ENCODE measurements around the gene GPATCH1. TPM values are rescaled to one million over a fixed set of nuclear protein-coding genes. Genes with fewer than 3 reads are reported as not detected.
A peak's percentile ranks its signal among the peaks of the same experiment; 100 is the strongest.

GPATCH1 gene
- total and polyA plus RNA-seq, 2 of the 8 experiments (the other 6 are each of a cell fraction or from before 2014, with no cell fraction given), result 4.3 to 8.2 TPM

DNA sequence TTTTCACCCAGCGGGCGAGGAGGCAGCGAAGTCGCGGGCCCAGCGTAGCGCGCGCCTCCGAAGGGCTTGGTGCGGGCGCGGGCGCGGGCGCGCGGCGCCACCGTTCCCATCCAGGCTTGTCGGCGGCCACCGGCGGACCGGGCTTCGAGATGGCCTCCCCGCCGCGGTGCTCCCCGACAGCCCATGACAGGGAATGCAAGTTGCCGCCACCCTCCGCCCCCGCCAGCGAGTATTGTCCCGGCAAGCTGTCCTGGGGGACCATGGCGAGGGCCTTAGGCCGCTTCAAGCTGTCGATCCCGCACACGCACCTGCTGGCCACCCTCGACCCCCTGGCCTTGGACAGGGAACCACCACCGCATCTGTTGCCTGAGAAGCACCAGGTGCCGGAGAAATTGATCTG is 51.0 kb downstream of the GPATCH1 start, which contains the start of gene WDR88:
TSS of gene WDR88 (plus strand) at position 94 of the 400 bp plus-strand sequence. CDS start at position 150, 56 bp downstream.
- Histone ChIP-seq H3K56ac (replicated peaks; ENCODE audit: insufficient read length, low read depth, low read length) (no peak within 1 kb of the TSS), H4K5ac (ENCODE audit: insufficient read length, low read depth, low read length) (no peak within 1 kb of the TSS), H3K9ac (replicated peaks in 1 of 4; ENCODE audit: extremely low read depth in 1 of 4, low read depth in 3 of 4, low read length in 3 of 4) (no peak within 1 kb of the TSS), H3K79me2 (ENCODE audit: control insufficient read depth in 1 of 2, insufficient read depth in 2 of 2, low read length in 2 of 2) (no peaks in the 10 kb centered on the region), H3K79me1 (ENCODE audit: low read depth, low read length) (no peaks in the 10 kb centered on the region), H4K8ac (ENCODE audit: extremely low read depth, insufficient read depth, low read length) (0 out of 2 replicates have a peak within 1 kb of the TSS, but pooled peaks have one; percentile 45), H4K20me1 (replicated peaks in 1 of 2; ENCODE audit: control insufficient read depth in 1 of 2, insufficient read depth in 2 of 2, low read length in 2 of 2) (no peaks in the 10 kb centered on the region), H3K9me3 (ENCODE audit: insufficient read depth in 2 of 2, low read depth in 1 of 2, low read length in 1 of 2) (no peaks in the 10 kb centered on the region), H2BK12ac (ENCODE audit: low read depth, low read length) (no peak within 1 kb of the TSS), H3K27me3 (replicated peaks in 1 of 4; ENCODE audit: control insufficient read depth in 3 of 4, extremely low read depth in 1 of 4, insufficient read depth in 3 of 4, low read length in 3 of 4) (no peaks in the 10 kb centered on the region), H3K14ac (ENCODE audit: insufficient read length) (no peak within 1 kb of the TSS), H4K91ac (replicated peaks; ENCODE audit: insufficient read length, low read length) (no peak within 1 kb of the TSS), H2BK15ac (ENCODE audit: low read length) (no peak within 1 kb of the TSS), H3K27ac (ENCODE audit: low read depth, low read length) (no peak within 1 kb of the TSS), H3K4me3 (ENCODE audit: extremely low read depth in 1 of 4, insufficient read depth in 2 of 4, low read depth in 3 of 4, low read length in 4 of 4) (no peak within 1 kb of the TSS), H3K4ac (replicated peaks; ENCODE audit: insufficient read length, low read depth, low read length) (no peak within 1 kb of the TSS), H3K36me3 (ENCODE audit: control insufficient read depth in 2 of 4, insufficient read depth in 4 of 4, low read length in 3 of 4) (peaks cover 0 to 5% (median 0%) of the 10 kb centered on the region in 4 experiments; a peak in 2 of 8 replicates), H3K4me2 (ENCODE audit: insufficient read depth in 1 of 2, low read depth in 2 of 2, low read length in 2 of 2) (no peak within 1 kb of the TSS), H2AK5ac (ENCODE audit: low read depth, low read length) (no peak within 1 kb of the TSS), H2BK5ac (ENCODE audit: low read depth, low read length) (no peak within 1 kb of the TSS), H2AFZ (ENCODE audit: low read length) (no peak within 1 kb of the TSS), H3K23me2 (ENCODE audit: low read depth, low read length) (no peaks in the 10 kb centered on the region), H3K23ac (ENCODE audit: insufficient read length) (no peak within 1 kb of the TSS), H2BK20ac (ENCODE audit: low read length) (no peak within 1 kb of the TSS), H3K18ac (ENCODE audit: extremely low read depth, low read length) (no peak within 1 kb of the TSS), H3K4me1 (replicated peaks in 1 of 4; ENCODE audit: control insufficient read depth in 3 of 4, insufficient read depth in 4 of 4, low read length in 3 of 4) (peaks cover 0 to 3% (median 0%) of the 10 kb centered on the region in 4 experiments; a peak in 1 of 7 replicates), H2BK120ac (replicated peaks; ENCODE audit: low read depth, low read length) (no peak within 1 kb of the TSS)
- FAIRE-seq (no peak), DNase-seq (ENCODE audit: low read depth in 1 of 2, low spot score in 2 of 2) (no peak)
- ChIA-PET CTCF (ENCODE audit: partially characterized antibody) (interaction anchor here (0.6 to 1.3 kb wide), 2 partner anchors 12 to 385 kb away, joined by 3 read pairs; no protein-coding TSS in a partner anchor), POLR2A (ENCODE audit: partially characterized antibody) (interaction anchor here (0.6 to 1.5 kb wide), 2 partner anchors 9 to 45 kb away, joined by 4 to 5 read pairs; no protein-coding TSS in a partner anchor)
- WGBS, 2 experiments (ENCODE audit: extremely low coverage in 1 of 2, insufficient coverage in 1 of 2, insufficient read length in 1 of 2, insufficient replicate concordance in 2 of 2, low coverage in 1 of 2, low lambda C conversion rate in 2 of 2, missing lambda C conversion rate in 1 of 2), result 95% methylated on average over 43 of the region's 43 CpGs; no CpG with 5 or more reads in 1 of the 2 experiments
- TF ChIP-seq TCF12 (IDR thresholded peaks at IDR 0.05; ENCODE audit: low read depth, low read length), result no peak
- TF ChIP-seq POLR2A (IDR thresholded peaks at IDR 0.05; ENCODE audit: control extremely low read depth in 1 of 2, low read depth in 2 of 2, low read length in 2 of 2), result no peak
- no peak for TF ChIP-seq EP300 (IDR thresholded peaks at IDR 0.05; ENCODE audit: borderline replicate concordance in 1 of 2, low read depth in 2 of 2, low read length in 2 of 2)
- no peak for TF ChIP-seq SIRT6 (IDR thresholded peaks at IDR 0.05; ENCODE audit: low read length)
- TF ChIP-seq BRCA1 (IDR thresholded peaks at IDR 0.05; ENCODE audit: low read depth, low read length), result no peak
- TF ChIP-seq RNF2 (IDR thresholded peaks at IDR 0.05; ENCODE audit: borderline replicate concordance, low read depth, low read length, missing control alignments, poor library complexity, severe bottlenecking), result no peak
- no peak for TF ChIP-seq SAP30 (IDR thresholded peaks at IDR 0.05; ENCODE audit: insufficient read depth, insufficient replicate concordance, low read length)
- TF ChIP-seq SRF (IDR thresholded peaks at IDR 0.05; ENCODE audit: low read depth, low read length), result no peak
- no peak for TF ChIP-seq HDAC2 (IDR thresholded peaks at IDR 0.05; ENCODE audit: borderline replicate concordance in 1 of 2, low read depth in 2 of 2, low read length in 2 of 2)
- TF ChIP-seq JUN (IDR thresholded peaks at IDR 0.05; ENCODE audit: low read depth, low read length), result no peak
- TF ChIP-seq, protein P1, sequence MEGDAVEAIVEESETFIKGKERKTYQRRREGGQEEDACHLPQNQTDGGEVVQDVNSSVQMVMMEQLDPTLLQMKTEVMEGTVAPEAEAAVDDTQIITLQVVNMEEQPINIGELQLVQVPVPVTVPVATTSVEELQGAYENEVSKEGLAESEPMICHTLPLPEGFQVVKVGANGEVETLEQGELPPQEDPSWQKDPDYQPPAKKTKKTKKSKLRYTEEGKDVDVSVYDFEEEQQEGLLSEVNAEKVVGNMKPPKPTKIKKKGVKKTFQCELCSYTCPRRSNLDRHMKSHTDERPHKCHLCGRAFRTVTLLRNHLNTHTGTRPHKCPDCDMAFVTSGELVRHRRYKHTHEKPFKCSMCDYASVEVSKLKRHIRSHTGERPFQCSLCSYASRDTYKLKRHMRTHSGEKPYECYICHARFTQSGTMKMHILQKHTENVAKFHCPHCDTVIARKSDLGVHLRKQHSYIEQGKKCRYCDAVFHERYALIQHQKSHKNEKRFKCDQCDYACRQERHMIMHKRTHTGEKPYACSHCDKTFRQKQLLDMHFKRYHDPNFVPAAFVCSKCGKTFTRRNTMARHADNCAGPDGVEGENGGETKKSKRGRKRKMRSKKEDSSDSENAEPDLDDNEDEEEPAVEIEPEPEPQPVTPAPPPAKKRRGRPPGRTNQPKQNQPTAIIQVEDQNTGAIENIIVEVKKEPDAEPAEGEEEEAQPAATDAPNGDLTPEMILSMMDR (IDR thresholded peaks at IDR 0.05; ENCODE audit: control extremely low read depth in 1 of 3, insufficient read depth in 1 of 3, low read depth in 1 of 3, low read length in 3 of 3), result no peak
